ENCODE measurements around the gene CKM.
A peak's percentile ranks its signal among the peaks of the same experiment; 100 is the strongest.
"Not testable (repeated sequence)": the region's sequence is repeated elsewhere in the genome, so short reads cannot be mapped to it uniquely, and the experiment has no call there.

CKM gene

DNA sequence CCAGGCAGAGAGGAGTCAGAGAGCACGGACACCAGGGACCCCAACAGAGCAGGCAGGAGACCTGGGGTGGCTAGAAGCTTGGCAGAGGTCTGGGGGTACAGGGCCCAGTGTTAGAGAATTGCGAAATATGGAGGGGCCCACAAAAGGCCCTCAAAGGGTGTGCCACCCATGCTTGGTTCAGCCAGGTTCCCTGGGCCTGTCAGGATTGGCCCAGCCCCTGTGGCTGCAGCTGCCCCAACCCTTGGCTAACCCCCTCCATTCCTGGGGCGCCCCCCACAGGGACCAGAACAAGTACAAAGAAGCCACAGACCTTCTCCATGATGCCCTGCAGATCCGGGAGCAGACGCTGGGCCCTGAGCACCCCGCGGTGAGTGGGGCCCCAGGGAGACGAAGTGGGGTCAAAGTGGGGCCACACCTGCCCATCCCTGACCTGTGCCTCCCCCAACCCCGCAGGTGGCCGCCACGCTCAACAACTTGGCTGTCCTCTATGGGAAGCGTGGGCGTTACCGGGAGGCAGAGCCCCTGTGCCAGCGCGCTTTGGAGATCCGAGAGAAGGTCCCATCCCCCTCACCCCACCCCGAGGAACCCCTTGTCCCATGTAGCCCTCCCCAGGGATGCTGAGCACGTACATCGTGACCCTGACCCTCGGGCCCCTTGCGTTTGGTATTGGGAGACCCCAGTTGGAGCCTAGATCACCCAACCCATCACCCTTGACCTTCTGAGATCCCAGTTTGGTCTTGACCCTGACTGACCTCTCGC is 25.9 kb upstream of the CKM start:
- no peak for DNase-seq

GRCh38 chr19:45347570-45348366 is 25.1 kb upstream of the CKM start:
- DNase-seq, result no peak

DNA sequence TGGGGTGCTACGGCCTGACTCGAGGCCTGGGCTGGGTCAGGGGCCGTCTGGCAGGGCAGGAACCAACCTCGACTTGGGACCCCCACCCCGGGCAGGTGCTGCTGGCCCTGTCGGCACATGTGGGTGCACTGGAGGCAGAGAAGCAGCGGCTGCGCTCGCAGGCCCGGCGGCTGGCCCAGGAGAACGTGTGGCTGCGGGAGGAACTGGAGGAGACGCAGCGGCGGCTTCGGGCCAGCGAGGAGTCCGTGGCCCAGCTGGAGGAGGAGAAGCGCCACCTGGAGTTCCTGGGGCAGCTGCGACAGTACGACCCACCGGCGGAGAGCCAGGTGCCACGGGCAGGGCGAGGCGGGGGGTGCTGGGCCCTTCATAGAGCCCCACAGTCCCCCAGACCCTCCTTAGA is 23.8 kb upstream of the CKM start:
- no peak for DNase-seq

- no peak for DNase-seq
Observed at GRCh38 chr19:45345506-45345860, 22.8 kb upstream of the CKM start.

DNA sequence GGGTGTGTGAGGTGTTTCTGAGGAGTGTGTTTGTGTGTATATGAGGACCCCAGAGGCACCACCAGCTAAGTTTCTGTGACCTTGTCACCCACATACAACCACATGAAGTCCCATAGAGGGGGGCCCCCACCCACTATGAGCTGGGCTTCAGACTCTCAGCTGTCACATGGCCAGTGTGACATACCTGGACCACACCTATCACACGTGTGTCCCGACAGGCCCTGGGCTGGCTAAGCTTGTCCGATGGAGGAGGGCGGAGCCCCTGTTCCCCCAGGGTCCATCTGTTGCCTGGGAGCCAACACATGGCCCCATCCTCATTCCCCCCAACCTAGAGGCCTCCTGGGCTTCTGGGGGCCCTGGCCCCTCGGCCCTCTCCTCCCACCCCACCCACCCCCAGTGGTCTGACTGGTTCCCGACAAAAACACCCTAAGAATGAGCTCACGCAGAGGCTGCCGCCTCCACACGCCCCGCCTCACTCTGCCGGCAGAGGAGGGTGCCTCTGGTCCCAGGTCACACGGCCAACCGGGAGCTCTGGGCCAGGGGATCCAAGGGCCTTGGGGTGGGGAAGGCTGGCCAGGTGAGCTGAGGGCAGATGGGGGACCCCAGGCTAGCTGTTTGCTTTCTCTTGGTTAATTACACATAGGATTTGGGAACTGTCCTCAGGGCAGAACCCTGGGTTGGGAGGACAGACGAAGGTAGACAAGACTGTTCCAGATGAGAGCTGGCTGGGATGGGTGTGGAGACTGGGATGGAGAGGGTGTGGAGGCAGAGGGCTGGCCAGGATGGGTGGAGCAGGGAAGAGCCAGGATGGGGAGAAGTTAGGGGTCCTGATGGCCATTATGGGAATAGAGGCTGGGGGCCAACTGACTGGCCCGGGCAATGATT is 22.2 kb upstream of the CKM start:
- DNase-seq, result no peak

GRCh38 chr19:45342911-45343310 is 20.2 kb upstream of the CKM start:
- DNase-seq, result no peak

- no peak for DNase-seq
Observed at GRCh38 chr19:45340899-45341453, 18.3 kb upstream of the CKM start.

DNA sequence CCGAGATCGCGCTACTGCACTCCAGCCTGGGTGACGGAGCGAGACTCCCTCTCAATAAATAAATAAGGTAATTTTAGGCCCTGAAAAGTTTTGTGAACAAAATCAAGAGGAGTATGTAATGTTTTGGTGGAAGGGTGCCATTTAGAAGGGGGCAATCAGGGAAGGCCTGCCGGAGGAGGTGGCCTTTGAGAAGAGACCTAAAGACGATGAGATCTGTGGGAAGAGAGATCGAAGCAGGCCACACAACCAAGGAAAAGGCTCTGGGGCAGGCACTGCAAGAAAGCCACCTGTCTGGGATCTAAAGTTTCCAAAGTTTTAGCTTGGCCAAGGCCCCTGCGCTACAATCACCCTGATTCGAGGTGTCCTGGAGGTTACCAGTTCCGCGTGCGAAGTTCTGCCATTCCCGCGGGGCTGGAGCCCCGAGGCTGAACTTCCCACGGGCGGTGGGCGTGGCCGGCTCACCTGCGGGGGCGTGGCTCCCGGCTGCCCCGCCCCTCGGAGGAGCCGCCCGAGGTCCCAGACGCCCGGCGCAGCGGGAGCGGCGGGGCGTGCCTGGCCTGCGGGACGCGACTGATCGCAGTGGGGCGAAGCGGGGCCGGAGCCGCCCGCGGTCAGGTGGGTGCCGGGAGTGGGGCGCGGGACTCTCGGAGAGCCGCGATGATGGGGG is 17.7 kb upstream of the CKM start, which contains the start of gene KLC3:
Gene KLC3, plus strand, starts transcription at position 519 of the 667 bp plus-strand sequence. CDS start 4,792 bp downstream, outside the sequence.
- no peak for DNase-seq

DNA sequence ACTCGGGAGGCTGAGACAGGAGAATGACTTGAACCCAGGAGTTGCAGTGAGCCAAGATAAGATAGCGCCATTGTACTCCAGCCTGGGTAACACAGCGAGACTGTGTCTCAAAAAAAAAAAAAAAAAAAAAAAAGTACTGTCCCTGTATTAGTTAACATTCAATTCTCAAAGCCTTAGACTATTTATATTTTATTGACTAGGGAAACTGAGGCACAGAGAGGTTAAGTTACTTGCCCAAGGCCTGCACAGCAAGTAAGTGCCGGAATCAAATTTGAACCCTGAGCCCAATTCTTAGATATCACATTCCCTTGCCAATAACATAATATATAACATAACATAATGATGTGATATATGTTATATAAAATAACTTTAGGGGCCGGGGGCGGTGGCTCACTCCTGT is 17.0 kb upstream of the CKM start:
- DNase-seq, result no peak

GRCh38 chr19:45336696-45337251 is 14.1 kb upstream of the CKM start:
- DNase-seq, result no peak

DNA sequence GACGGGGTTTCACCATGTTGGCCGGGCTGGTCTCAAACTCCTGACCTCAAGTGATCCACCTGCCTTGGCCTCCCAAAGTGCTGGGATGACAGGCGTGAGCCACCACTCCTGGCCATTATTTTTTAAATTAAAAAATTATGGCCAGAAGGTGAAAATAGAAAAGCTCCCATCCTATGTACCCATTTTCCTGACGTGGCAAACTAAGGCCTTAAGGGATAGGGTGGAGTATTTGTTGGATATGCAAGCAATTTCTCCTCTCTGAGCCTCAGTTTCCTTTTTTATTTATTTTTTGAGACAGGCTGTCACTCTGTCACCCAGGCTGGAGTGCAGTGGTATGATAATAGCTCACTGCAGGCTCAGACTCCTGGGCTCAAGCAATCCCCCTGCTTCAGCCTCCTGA is 12.2 kb upstream of the CKM start:
- not testable (repeated sequence) for DNase-seq

DNA sequence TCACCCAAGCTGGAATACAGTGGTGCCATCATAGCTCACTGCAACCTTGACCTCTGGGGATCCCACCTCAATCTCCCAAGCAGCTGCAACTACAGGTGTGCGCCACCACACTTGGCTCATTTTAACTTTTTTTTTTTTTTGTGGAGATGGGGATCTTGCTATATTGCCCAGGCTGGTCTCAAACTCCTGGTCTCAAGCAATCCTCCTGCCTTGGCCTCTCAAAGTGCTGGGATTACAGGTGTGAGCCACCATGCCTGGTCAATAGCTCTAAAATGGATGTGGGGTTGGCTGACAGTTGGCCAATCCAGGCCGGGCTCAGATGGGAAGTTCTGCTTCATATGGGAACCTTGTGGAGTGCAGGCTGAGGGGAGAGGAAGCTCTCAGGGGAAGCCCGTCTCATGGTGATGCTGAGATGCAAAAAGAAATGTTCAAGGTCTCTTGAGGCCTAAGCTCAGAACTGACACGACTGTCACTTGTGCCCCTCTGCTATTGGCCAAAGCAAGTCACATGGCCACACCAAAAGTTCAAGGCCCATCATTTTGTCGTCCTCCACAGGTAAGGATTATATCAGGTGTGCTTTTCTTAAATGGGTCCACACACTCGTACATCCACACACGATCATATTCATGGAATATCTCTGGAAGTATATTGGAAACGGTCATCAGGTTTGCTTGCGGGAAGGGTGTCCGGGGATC is 11.1 kb upstream of the CKM start:
- no peak for DNase-seq

DNA sequence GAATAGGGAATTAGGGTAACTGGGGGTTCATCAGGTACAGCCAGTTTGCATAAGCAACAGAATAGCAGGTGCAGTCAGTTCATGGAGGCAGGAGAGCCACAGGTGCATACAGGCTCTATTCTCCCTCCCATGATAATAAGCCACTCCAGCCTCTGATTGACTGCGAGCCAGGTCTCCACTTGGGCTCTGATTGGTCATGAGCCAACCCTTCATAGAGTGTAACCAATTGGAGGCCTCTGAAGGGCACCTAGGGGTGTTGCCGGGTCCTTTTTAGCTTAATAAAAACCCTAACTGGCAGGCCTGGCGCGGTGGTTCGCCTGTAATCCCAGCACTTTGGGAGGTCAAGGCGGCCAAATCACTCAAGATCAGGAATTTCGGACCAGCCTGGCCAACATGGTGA is 8.7 kb upstream of the CKM start:
- DNase-seq, result no peak

GRCh38 chr19:45327404-45328143 is 4.9 kb upstream of the CKM start:
- DNase-seq, result no peak

- DNase-seq, result no peak
Observed at GRCh38 chr19:45324349-45324907, 1.8 kb upstream of the CKM start.

DNA sequence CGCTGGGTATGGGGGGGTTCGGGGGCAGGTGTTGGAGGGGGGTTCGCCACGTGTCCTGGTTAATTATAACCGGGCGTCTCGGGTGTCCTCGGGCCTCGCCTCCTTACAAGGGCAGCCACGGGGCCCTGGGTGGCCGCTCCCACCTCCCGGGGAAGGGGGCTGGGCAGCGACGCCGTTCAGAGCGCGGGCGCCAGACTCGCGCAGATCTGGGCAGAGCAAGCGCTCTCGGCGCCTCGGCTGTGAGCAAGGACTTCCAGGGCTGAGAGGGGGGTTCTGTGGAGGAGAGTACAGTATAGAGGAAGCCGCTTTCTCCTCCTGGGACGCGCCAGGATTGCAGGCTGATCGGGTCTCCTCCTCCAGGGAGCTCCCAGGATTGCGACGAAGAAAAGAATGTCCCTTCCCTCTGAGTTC is 1.0 kb upstream of the CKM start:
- DNase-seq, result peak; percentile 21

DNA sequence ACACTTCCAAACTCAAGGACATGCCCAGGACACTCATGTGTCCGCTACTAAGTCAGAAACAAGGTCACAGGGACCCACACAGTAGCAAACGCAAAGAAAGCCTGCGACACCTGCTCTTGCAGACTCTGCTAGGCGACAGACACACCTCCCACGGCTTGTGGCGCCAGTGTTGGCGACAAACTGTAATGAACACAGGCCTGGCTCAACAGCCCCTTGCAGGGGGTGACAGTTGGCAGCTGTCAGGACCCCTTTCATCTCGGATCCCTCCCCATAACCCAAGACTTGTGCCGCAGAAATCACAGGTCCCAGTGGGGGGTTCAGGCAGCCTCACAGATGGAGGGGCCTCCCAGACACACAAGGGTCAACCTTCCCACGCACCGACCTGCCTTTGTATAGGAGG is 364 bp downstream of the CKM start:
- no peak for DNase-seq

GRCh38 chr19:45321848-45322247 is 827 bp downstream of the CKM start:
- DNase-seq, result no peak

DNA sequence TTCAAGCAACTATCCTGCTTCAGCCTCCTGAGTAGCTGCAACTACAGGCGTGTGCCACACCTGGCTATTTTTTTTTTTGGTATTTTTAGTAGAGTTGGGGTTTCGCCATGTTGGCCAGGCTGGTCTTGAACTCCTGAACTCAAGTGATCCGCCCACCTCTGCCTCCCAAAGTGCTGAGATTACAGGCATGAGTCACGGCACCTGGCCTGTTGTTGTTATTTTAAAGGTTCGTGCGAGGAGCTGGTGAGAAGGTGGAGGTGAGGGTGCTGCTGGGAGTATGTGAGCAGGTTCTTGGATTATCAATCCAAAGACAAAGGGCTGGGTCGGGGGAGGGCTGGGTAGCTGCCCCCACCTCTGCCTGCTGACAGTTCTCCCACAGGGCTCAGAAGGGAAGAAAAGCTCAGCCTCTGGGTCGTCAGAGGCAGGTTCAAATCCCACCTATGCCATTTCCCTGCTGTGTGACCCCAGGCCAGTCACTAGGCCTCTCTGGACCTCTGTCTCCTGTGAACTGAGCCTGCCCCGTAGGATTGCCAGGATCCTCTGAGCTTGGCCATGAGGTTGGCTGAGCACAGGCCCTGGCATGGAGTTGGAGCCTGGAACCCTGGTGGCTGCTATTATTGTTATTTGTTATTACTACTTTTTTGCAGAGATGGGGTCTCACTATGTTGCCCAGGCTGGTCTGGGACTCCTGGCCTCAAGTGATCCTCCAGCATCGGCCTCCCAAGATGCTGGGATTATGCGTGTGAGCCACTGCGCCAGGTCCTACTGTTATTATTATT is 1.5 kb downstream of the CKM start:
- no peak for DNase-seq

- DNase-seq, result no peak
Observed at GRCh38 chr19:45315304-45315703, 7.4 kb downstream of the CKM start.
